ENCODE results near the gene TTC34. TPM values are rescaled to one million over a fixed set of nuclear protein-coding genes. Genes with fewer than 3 reads are reported as not detected.

TTC34 gene
- total RNA-seq, 4 donors from 2014 or later: 0.27 to 0.62 (median 0.58) TPM; not detected in 1

DNA sequence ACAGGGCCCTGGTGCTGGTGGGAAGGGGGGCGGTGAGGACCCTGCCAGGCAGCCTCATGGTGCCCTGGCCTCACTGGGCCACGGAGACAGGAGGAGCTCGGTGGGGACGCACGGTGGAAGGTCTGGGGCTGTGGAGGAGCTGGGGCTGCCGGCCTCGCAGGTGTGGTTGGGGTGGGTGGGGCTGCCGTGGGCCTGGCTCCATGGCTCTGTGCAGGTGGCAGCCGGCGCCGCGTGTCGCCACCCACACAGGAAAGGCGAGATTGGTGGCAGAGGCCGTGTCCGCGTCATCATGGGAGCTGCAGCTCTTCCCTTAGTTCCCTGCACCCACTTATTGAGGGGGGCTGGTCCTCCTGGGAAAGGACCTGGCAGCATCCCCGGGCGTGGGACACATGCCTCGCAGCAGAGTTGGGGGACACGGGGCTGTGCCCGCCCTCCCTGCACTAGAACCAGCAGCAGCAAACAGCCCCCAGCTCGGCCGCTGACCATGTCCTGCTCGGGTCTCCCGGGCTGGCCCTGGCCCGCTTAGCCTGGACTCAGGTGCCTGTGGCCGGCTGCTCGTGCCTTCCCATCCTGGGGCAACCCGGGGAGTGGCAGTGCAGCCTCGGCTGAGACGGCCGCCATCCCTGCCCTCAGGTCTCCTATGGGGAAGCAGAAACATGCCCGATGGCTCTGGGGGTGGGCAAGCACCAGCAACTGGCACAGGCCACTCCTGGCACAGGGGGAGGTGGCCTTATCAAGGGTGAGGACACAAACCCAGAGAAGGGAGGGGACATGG lies 7.5 kb upstream of the TTC34 start:
- Histone ChIP-seq H3K27me3 (peaks cover 96% of the 10 kb centered on the region), H3K4me3 (no peak overlapping the region), H3K36me3 (no peaks in the 10 kb centered on the region), H3K4me1 (no peaks in the 10 kb centered on the region), H3K27ac (no peak overlapping the region), H3K9me3 (peaks cover 0 to 26% (median 0%) of the 10 kb centered on the region in 3 donors)
- WGBS, 2 donors (ENCODE audit: low coverage in 1 of 2): no CpG with 5 or more reads among the region's 34 CpGs
- no peak for ATAC-seq
- TF ChIP-seq POLR2AphosphoS5 (IDR thresholded peaks at IDR 0.05) (no peak), POLR2A (IDR thresholded peaks at IDR 0.05) (no peak), EP300 (IDR thresholded peaks at IDR 0.05) (no peak)
- TF ChIP-seq, protein P1, sequence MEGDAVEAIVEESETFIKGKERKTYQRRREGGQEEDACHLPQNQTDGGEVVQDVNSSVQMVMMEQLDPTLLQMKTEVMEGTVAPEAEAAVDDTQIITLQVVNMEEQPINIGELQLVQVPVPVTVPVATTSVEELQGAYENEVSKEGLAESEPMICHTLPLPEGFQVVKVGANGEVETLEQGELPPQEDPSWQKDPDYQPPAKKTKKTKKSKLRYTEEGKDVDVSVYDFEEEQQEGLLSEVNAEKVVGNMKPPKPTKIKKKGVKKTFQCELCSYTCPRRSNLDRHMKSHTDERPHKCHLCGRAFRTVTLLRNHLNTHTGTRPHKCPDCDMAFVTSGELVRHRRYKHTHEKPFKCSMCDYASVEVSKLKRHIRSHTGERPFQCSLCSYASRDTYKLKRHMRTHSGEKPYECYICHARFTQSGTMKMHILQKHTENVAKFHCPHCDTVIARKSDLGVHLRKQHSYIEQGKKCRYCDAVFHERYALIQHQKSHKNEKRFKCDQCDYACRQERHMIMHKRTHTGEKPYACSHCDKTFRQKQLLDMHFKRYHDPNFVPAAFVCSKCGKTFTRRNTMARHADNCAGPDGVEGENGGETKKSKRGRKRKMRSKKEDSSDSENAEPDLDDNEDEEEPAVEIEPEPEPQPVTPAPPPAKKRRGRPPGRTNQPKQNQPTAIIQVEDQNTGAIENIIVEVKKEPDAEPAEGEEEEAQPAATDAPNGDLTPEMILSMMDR (IDR thresholded peaks at IDR 0.05): no peak

DNA sequence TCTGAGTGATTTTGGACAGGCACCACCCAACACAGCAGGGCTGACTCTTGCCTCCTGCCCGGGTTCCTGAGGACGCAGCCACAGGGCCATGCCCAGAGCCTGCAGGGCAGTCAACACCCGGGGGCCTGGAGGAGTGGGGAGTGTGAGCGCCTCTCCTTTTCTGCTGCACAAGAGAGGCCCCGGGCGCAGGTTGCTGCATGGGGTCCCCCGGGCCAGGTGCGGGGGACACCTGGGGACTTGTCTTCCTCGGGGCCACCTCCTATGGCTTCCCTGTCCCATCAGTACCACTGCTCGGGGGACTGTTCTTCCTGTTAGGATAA lies 6.9 kb upstream of the TTC34 start:
- H3K9me3 ChIP-seq: peaks cover 0 to 23% (median 0%) of the 10 kb centered on the region in 3 donors
- no peaks in the 10 kb centered on the region for H3K4me1 ChIP-seq
- no peak overlapping the region for H3K27ac ChIP-seq
- no peaks in the 10 kb centered on the region for H3K36me3 ChIP-seq
- ATAC-seq: no peak
- no CpG with 5 or more reads among the region's 10 CpGs for WGBS, 2 donors (ENCODE audit: low coverage in 1 of 2)
- no peak overlapping the region for H3K4me3 ChIP-seq
- no peak for TF ChIP-seq POLR2AphosphoS5 (IDR thresholded peaks at IDR 0.05)
- no peak for TF ChIP-seq EP300 (IDR thresholded peaks at IDR 0.05)
- TF ChIP-seq, protein P1 (IDR thresholded peaks at IDR 0.05): no peak
- no peak for TF ChIP-seq POLR2A (IDR thresholded peaks at IDR 0.05)
- peaks cover 98% of the 10 kb centered on the region for H3K27me3 ChIP-seq

DNA sequence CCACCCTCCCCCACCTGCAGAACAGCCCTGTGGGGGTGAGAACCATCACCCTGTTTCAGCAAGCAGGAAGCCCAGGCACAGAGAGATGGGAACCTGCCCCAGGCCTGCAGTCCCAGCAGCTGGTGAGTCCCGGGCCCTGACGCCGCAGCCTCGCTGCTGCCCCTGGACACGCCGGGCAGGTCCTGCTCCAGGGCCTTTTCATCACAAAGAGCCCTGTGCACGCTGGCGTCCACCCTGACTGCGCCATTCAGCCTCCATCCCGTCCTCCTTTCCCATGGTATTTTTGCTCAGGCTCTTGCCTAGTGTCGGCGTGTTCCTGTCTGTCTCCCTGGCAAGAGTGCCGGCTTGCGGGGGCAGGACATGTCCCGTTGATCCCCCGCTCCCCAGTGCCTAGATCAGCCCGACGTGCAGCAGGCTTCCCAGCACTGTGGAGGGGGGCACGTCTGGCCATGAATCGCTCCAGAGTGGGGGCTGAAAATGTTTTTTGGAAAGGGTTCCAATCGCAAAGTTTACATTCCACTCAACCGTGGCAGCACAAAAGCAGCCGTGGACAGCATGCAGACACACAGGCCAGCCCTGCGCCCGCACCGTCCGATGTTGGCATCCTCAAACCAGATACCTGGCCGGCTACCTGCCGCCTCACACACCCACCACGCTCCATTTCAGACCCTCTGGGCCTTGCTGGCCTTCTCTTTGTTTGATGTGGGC lies 6.3 kb upstream of the TTC34 start:
- H3K27me3 ChIP-seq: peaks cover 98% of the 10 kb centered on the region
- H3K4me3 ChIP-seq: no peak overlapping the region
- ATAC-seq: no peak
- H3K4me1 ChIP-seq: no peaks in the 10 kb centered on the region
- H3K36me3 ChIP-seq: no peaks in the 10 kb centered on the region
- TF ChIP-seq POLR2A (IDR thresholded peaks at IDR 0.05): no peak
- TF ChIP-seq POLR2AphosphoS5 (IDR thresholded peaks at IDR 0.05): no peak
- TF ChIP-seq, protein P1 (IDR thresholded peaks at IDR 0.05): no peak
- no peak for TF ChIP-seq EP300 (IDR thresholded peaks at IDR 0.05)
- WGBS, 2 donors (ENCODE audit: low coverage in 1 of 2): 60 to 73% methylated on average over 1 to 20 of the region's 30 CpGs
- peaks cover 0 to 17% (median 0%) of the 10 kb centered on the region in 3 donors for H3K9me3 ChIP-seq
- H3K27ac ChIP-seq: no peak overlapping the region

DNA sequence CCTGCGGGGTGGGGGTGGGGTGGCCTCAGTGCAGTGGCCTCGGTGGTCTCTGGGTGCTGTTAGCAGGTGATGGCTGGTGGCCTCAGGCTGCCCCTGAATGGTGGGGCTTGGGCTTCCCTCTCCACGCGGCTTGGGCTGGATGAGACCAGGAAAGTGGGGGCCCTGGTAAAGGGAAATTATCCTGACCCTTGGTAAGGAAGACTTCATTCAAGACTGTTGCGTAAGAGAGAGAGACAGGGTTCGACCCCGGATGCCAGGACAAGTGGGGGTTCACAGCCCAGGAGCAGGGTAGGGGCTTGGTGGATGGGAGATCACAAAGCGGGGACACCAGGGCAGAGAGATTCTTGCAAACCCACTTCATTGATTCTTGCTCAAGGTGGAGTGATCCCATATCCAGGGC lies 5.5 kb upstream of the TTC34 start:
- no peaks in the 10 kb centered on the region for H3K36me3 ChIP-seq
- no peak overlapping the region for H3K27ac ChIP-seq
- H3K4me1 ChIP-seq: no peaks in the 10 kb centered on the region
- no peak for ATAC-seq
- 66% methylated on average over 6 of the region's 8 CpGs; no CpG with 5 or more reads in 1 of the 2 donors for WGBS, 2 donors (ENCODE audit: low coverage in 1 of 2)
- H3K27me3 ChIP-seq: peaks cover 98% of the 10 kb centered on the region
- H3K4me3 ChIP-seq: no peak overlapping the region
- H3K9me3 ChIP-seq: peaks cover 0 to 9% (median 0%) of the 10 kb centered on the region in 3 donors
- no peak for TF ChIP-seq POLR2AphosphoS5 (IDR thresholded peaks at IDR 0.05)
- TF ChIP-seq, protein P1 (IDR thresholded peaks at IDR 0.05): no peak
- no peak for TF ChIP-seq EP300 (IDR thresholded peaks at IDR 0.05)
- no peak for TF ChIP-seq POLR2A (IDR thresholded peaks at IDR 0.05)

Measured in gastroesophageal sphincter (tissue), 4 donors.